HEK293 (cell line): Measurements from ENCODE around the gene RAX2.

Source experiments
- CTCF ChIA-PET: fragments of 350-600 bp; formaldehyde crosslinking; extraction: SDS; loops from one replicate; lab custom pipeline; 2021; ENCODE audit warnings: antibody characterized with exemption; lab: Yijun Ruan, JAX
- POLR2A ChIA-PET: fragments of 300-600 bp; formaldehyde crosslinking; extraction: SDS; loops from one replicate; lab custom pipeline; 2020; ENCODE audit warnings: antibody characterized with exemption, inconsistent platforms; lab: Yijun Ruan, JAX
- H3K27ac ChIP-seq: fragments of 200-500 bp; sonication (Bioruptor generic); 2 replicates; pipeline ENCODE4 v1.5.1; 2014; ENCODE audit warnings: low read depth, low read length, control low read depth, inconsistent platforms; ENCODE audit errors: extremely low read depth
- H3K36me3 ChIP-seq, 2 experiments: fragments of 200-500 bp in 1 of 2; sonication (Bioruptor generic) in 1 of 2; 1 replicate in 1 of 2; 2 replicates in 1 of 2; pipeline ENCODE4 v1.5.1; 2014 to 2017; ENCODE audit warnings: inconsistent platforms in 2 of 2, low read length in 2 of 2; ENCODE audit not compliant: control insufficient read depth in 2 of 2, insufficient read depth in 1 of 2
- H3K4me1 ChIP-seq: fragments of 200-500 bp; sonication (Bioruptor generic); 2 replicates; pipeline ENCODE4 v1.5.1; 2014; ENCODE audit warnings: mild to moderate bottlenecking, low read length, inconsistent platforms; ENCODE audit not compliant: control insufficient read depth, insufficient read depth
- H3K4me3 ChIP-seq: 2 replicates; pipeline ENCODE4 v1.5.1; 2011; ENCODE audit warnings: low read depth, mild to moderate bottlenecking, control low read depth, low read length, moderate library complexity
- H3K9me3 ChIP-seq: fragments of 200-500 bp; sonication (Bioruptor generic); 2 replicates; pipeline ENCODE4 v1.5.1; 2014; ENCODE audit warnings: low read depth, low read length, inconsistent platforms; ENCODE audit not compliant: control insufficient read depth, insufficient read depth
- IKZF3 ChIP-seq: fragments of 450-650 bp; IDR thresholded peaks from 2 replicates; pipeline ENCODE4 v1.5.0; 2018; ENCODE audit warnings: missing biosample characterization, mild to moderate bottlenecking, missing genetic modification characterization, moderate library complexity
- PRDM1 ChIP-seq: fragments of 450-650 bp; formaldehyde crosslinking; IDR thresholded peaks from 2 replicates; pipeline ENCODE4; 2016; ENCODE audit warnings: missing biosample characterization, missing genetic modification characterization
- ZNF114 ChIP-seq: fragments of 450-650 bp; formaldehyde crosslinking; IDR thresholded peaks from 2 replicates; pipeline ENCODE4 v1.5.0; 2017; ENCODE audit warnings: missing biosample characterization, missing genetic modification characterization
- ZNF302 ChIP-seq: fragments of 450-650 bp; formaldehyde crosslinking; IDR thresholded peaks from 2 replicates; pipeline ENCODE4 v1.5.1; 2016; ENCODE audit warnings: missing biosample characterization, missing genetic modification characterization, low read depth
- ZNF311 ChIP-seq: fragments of 450-650 bp; formaldehyde crosslinking; IDR thresholded peaks from 2 replicates; pipeline ENCODE4 v1.5.1; 2017; ENCODE audit warnings: missing biosample characterization, missing genetic modification characterization, borderline replicate concordance
- ZNF335 ChIP-seq: fragments of 450-650 bp; formaldehyde crosslinking; conservative IDR thresholded peaks from 2 replicates; pipeline ENCODE4 v1.5.1; 2016; ENCODE audit warnings: missing biosample characterization, missing genetic modification characterization
- ZNF394 ChIP-seq: fragments of 450-650 bp; formaldehyde crosslinking; IDR thresholded peaks from 2 replicates; pipeline ENCODE4 v1.5.1; 2016; ENCODE audit warnings: missing biosample characterization, missing genetic modification characterization, mild to moderate bottlenecking, moderate library complexity, borderline replicate concordance
- ZNF416 ChIP-seq: fragments of 450-650 bp; formaldehyde crosslinking; IDR thresholded peaks from 2 replicates; pipeline ENCODE4 v1.5.1; 2016; ENCODE audit warnings: missing biosample characterization, missing genetic modification characterization
- ZNF600 ChIP-seq: fragments of 450-650 bp; formaldehyde crosslinking; IDR thresholded peaks from 2 replicates; pipeline ENCODE4 v1.5.1; 2016; ENCODE audit warnings: missing biosample characterization, missing genetic modification characterization
- ZNF629 ChIP-seq: fragments of 450-650 bp; formaldehyde crosslinking; IDR thresholded peaks from 2 replicates; pipeline ENCODE4 v1.5.1; 2017; ENCODE audit warnings: missing biosample characterization, missing genetic modification characterization
- ZNF707 ChIP-seq: fragments of 450-650 bp; formaldehyde crosslinking; IDR thresholded peaks from 2 replicates; pipeline ENCODE4 v1.5.1; 2016; ENCODE audit warnings: missing biosample characterization, missing genetic modification characterization
- ZNF768 ChIP-seq: fragments of 450-650 bp; formaldehyde crosslinking; IDR thresholded peaks from 2 replicates; pipeline ENCODE4 v1.5.1; 2018; ENCODE audit warnings: missing biosample characterization, mild to moderate bottlenecking, missing genetic modification characterization
- ZNF785 ChIP-seq: fragments of 450-650 bp; formaldehyde crosslinking; IDR thresholded peaks from 2 replicates; pipeline ENCODE4 v1.5.1; 2016; ENCODE audit warnings: missing biosample characterization, missing genetic modification characterization
- ZSCAN23 ChIP-seq: fragments of 450-650 bp; formaldehyde crosslinking; IDR thresholded peaks from 2 replicates; pipeline ENCODE4 v1.5.1; 2016; ENCODE audit warnings: missing biosample characterization, missing genetic modification characterization
- TF ChIP-seq, protein P1 (sequence below): fragments of 450-650 bp; formaldehyde crosslinking; optimal IDR thresholded peaks from 2 replicates; pipeline ENCODE3; 2016; ENCODE audit warnings: missing biosample characterization, mild to moderate bottlenecking, missing genetic modification characterization
- TF ChIP-seq, protein P2 (sequence below): fragments of 450-650 bp; formaldehyde crosslinking; IDR thresholded peaks from 2 replicates; pipeline ENCODE4 v1.5.1; 2016; ENCODE audit warnings: missing biosample characterization, missing genetic modification characterization
- TF ChIP-seq, protein P3 (sequence below): fragments of 450-650 bp; formaldehyde crosslinking; IDR thresholded peaks from 2 replicates; pipeline ENCODE4 v1.5.1; 2016; ENCODE audit warnings: missing biosample characterization, missing genetic modification characterization
- TF ChIP-seq, protein P4 (sequence below): fragments of 450-650 bp; formaldehyde crosslinking; IDR thresholded peaks from 2 replicates; pipeline ENCODE4 v1.5.1; 2016; ENCODE audit warnings: missing biosample characterization, missing genetic modification characterization
- TF ChIP-seq, protein P5 (sequence below): fragments of 450-650 bp; formaldehyde crosslinking; IDR thresholded peaks from 2 replicates; pipeline ENCODE4 v1.5.1; 2016; ENCODE audit warnings: missing biosample characterization, missing genetic modification characterization, borderline replicate concordance

RAX2 gene

DNA sequence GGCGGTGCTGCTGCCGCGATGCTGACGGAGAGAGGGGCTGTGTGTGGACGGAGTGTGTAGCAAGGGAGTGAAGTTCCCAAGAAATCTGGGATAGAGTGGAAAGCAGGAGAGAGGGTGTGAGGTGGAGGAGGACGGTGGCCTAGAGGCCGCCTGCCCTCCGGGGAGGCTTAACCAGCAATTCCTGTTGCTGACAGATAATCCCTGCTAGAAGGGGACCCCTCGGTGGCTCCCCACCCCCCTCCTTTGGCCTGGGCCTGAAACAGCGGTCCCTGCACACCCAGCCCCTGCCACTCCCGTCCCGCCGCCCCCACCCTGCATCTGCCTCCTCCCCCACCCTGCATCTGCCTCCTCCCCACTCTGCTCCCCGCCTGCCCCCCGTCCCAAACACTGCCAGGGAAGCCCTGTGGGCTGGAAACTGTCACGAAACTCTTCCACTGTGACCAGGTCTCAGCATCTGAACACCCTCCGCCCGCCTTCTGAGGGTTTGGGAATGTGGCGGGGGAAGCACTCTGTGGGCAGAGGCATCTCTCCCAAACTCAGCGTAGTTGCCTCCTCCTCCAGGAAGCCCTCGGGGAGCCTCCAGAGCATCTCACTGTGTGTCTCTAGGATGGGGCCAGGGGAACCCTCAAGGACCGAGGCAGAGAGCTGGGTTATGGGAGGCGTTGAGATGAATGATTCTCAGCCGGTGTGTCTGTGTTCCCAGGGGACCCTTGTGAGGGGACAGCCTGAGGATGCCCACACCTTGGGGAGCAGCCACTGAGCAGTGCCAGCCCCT lies 31.3 kb upstream of the RAX2 start:
- TF ChIP-seq ZNF394 (tag by site-specific recombination) = no peak
- TF ChIP-seq ZNF785 (tag by site-specific recombination) = no peak
- TF ChIP-seq ZNF311 = no peak
- no peak for TF ChIP-seq ZNF707 (tag by site-specific recombination)
- TF ChIP-seq, protein P1, sequence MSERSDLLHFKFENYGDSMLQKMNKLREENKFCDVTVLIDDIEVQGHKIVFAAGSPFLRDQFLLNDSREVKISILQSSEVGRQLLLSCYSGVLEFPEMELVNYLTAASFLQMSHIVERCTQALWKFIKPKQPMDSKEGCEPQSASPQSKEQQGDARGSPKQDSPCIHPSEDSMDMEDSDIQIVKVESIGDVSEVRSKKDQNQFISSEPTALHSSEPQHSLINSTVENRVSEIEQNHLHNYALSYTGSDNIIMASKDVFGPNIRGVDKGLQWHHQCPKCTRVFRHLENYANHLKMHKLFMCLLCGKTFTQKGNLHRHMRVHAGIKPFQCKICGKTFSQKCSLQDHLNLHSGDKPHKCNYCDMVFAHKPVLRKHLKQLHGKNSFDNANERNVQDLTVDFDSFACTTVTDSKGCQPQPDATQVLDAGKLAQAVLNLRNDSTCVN (tag by site-specific recombination) = no peak
- TF ChIP-seq ZNF302 (tag by site-specific recombination) = no peak
- TF ChIP-seq ZSCAN23 (tag by site-specific recombination) = no peak
- TF ChIP-seq ZNF768 = no peak
- TF ChIP-seq, protein P2, sequence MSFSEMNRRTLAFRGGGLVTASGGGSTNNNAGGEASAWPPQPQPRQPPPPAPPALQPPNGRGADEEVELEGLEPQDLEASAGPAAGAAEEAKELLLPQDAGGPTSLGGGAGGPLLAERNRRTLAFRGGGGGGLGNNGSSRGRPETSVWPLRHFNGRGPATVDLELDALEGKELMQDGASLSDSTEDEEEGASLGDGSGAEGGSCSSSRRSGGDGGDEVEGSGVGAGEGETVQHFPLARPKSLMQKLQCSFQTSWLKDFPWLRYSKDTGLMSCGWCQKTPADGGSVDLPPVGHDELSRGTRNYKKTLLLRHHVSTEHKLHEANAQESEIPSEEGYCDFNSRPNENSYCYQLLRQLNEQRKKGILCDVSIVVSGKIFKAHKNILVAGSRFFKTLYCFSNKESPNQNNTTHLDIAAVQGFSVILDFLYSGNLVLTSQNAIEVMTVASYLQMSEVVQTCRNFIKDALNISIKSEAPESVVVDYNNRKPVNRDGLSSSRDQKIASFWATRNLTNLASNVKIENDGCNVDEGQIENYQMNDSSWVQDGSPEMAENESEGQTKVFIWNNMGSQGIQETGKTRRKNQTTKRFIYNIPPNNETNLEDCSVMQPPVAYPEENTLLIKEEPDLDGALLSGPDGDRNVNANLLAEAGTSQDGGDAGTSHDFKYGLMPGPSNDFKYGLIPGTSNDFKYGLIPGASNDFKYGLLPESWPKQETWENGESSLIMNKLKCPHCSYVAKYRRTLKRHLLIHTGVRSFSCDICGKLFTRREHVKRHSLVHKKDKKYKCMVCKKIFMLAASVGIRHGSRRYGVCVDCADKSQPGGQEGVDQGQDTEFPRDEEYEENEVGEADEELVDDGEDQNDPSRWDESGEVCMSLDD (tag by site-specific recombination) = no peak
- no peak for TF ChIP-seq ZNF416
- TF ChIP-seq, protein P3, sequence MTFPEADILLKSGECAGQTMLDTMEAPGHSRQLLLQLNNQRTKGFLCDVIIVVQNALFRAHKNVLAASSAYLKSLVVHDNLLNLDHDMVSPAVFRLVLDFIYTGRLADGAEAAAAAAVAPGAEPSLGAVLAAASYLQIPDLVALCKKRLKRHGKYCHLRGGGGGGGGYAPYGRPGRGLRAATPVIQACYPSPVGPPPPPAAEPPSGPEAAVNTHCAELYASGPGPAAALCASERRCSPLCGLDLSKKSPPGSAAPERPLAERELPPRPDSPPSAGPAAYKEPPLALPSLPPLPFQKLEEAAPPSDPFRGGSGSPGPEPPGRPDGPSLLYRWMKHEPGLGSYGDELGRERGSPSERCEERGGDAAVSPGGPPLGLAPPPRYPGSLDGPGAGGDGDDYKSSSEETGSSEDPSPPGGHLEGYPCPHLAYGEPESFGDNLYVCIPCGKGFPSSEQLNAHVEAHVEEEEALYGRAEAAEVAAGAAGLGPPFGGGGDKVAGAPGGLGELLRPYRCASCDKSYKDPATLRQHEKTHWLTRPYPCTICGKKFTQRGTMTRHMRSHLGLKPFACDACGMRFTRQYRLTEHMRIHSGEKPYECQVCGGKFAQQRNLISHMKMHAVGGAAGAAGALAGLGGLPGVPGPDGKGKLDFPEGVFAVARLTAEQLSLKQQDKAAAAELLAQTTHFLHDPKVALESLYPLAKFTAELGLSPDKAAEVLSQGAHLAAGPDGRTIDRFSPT (tag by site-specific recombination) = no peak
- TF ChIP-seq ZNF629 (tag by site-specific recombination) = no peak
- ChIA-PET CTCF (interaction anchor here (0.8 kb wide), 1 partner anchor 19 kb away, joined by 3 read pairs; no protein-coding TSS in a partner anchor), POLR2A (no interaction called here)

DNA sequence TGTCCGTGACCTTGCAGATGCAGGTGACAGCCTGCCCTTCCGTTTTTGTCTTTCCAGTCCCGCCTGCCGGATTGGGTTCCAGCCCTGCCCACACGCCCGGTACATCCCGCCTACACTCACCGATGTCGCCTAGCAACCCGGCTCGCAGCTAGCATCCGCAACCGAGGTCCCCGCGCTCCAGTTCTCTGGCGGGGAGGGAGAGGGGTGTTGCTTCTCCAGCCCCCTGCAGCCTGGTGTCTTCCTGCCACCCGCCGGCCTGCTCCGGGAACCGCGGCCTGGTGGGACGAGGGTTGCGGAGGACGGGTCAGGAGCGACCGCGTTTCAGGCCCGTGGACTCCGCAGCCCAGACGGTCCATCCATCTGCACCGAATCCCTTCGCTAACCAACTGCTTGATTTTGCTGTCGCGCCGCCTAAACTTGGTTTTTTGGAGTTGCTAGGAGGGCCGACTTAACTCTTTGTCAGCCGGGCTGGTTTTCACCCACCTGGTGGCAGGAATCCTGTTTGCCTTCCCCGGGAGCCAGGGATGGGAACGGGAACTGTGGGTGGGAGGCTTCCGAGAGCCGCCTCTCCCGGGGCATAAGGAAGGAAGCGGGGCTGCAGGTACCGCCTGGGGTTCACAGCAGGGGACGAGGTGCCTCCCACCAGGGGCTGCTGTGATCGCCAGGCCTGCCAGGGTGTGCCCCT lies 29.5 kb upstream of the RAX2 start:
- no peak overlapping the region for H3K27ac ChIP-seq
- no peak overlapping the region; the same call in 1 of the 2 replicates for H3K4me3 ChIP-seq
- H3K9me3 ChIP-seq = no peaks in the 10 kb centered on the region
- POLR2A ChIA-PET = interaction anchor here (0.6 kb wide), 1 partner anchor 287 kb away, joined by 3 read pairs; no protein-coding TSS in a partner anchor
- CTCF ChIA-PET = no interaction called here
- H3K36me3 ChIP-seq = no peaks in the 10 kb centered on the region
- H3K4me1 ChIP-seq = peaks cover 2% of the 10 kb centered on the region; the same call in 1 of the 2 replicates
- TF ChIP-seq, protein P4, sequence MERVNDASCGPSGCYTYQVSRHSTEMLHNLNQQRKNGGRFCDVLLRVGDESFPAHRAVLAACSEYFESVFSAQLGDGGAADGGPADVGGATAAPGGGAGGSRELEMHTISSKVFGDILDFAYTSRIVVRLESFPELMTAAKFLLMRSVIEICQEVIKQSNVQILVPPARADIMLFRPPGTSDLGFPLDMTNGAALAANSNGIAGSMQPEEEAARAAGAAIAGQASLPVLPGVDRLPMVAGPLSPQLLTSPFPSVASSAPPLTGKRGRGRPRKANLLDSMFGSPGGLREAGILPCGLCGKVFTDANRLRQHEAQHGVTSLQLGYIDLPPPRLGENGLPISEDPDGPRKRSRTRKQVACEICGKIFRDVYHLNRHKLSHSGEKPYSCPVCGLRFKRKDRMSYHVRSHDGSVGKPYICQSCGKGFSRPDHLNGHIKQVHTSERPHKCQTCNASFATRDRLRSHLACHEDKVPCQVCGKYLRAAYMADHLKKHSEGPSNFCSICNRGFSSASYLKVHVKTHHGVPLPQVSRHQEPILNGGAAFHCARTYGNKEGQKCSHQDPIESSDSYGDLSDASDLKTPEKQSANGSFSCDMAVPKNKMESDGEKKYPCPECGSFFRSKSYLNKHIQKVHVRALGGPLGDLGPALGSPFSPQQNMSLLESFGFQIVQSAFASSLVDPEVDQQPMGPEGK = peak; percentile 24; the same call in 1 of the 2 replicates
- TF ChIP-seq ZNF335 (tag by site-specific recombination) (0 out of 2 replicates have a peak, but pooled peaks have one; percentile 1), ZNF600 (tag by site-specific recombination) (peak; percentile 56), PRDM1 (no peak), IKZF3 (no peak), ZNF114 (tag by site-specific recombination) (no peak)
- TF ChIP-seq, protein P5, sequence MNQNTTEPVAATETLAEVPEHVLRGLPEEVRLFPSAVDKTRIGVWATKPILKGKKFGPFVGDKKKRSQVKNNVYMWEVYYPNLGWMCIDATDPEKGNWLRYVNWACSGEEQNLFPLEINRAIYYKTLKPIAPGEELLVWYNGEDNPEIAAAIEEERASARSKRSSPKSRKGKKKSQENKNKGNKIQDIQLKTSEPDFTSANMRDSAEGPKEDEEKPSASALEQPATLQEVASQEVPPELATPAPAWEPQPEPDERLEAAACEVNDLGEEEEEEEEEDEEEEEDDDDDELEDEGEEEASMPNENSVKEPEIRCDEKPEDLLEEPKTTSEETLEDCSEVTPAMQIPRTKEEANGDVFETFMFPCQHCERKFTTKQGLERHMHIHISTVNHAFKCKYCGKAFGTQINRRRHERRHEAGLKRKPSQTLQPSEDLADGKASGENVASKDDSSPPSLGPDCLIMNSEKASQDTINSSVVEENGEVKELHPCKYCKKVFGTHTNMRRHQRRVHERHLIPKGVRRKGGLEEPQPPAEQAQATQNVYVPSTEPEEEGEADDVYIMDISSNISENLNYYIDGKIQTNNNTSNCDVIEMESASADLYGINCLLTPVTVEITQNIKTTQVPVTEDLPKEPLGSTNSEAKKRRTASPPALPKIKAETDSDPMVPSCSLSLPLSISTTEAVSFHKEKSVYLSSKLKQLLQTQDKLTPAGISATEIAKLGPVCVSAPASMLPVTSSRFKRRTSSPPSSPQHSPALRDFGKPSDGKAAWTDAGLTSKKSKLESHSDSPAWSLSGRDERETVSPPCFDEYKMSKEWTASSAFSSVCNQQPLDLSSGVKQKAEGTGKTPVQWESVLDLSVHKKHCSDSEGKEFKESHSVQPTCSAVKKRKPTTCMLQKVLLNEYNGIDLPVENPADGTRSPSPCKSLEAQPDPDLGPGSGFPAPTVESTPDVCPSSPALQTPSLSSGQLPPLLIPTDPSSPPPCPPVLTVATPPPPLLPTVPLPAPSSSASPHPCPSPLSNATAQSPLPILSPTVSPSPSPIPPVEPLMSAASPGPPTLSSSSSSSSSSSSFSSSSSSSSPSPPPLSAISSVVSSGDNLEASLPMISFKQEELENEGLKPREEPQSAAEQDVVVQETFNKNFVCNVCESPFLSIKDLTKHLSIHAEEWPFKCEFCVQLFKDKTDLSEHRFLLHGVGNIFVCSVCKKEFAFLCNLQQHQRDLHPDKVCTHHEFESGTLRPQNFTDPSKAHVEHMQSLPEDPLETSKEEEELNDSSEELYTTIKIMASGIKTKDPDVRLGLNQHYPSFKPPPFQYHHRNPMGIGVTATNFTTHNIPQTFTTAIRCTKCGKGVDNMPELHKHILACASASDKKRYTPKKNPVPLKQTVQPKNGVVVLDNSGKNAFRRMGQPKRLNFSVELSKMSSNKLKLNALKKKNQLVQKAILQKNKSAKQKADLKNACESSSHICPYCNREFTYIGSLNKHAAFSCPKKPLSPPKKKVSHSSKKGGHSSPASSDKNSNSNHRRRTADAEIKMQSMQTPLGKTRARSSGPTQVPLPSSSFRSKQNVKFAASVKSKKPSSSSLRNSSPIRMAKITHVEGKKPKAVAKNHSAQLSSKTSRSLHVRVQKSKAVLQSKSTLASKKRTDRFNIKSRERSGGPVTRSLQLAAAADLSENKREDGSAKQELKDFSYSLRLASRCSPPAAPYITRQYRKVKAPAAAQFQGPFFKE = no peak

More for the DNA sequence above, 31.3 kb upstream of the RAX2 start:
- Histone ChIP-seq H3K9me3 (no peaks in the 10 kb centered on the region), H3K36me3 (no peaks in the 10 kb centered on the region), H3K27ac (no peak overlapping the region), H3K4me1 (peaks cover 2% of the 10 kb centered on the region; the same call in 1 of the 2 replicates), H3K4me3 (no peak overlapping the region)
